CD14-positive monocyte (primary cell): ENCODE results near the gene GRIN2A. TPM values are rescaled to one million over a fixed set of nuclear protein-coding genes. Genes with fewer than 3 reads are reported as not detected.

ENCODE experiments used
- DNase-seq, 3 donors: peaks; one replicate each; pipeline ENCODE4 v3.0.0-alpha.2; 2011 to 2022
- H2AFZ ChIP-seq: 2 replicates; pipeline ENCODE4 v1.6.0; 2012; ENCODE audit warnings: mild to moderate bottlenecking, low read depth, low read length, inconsistent platforms; ENCODE audit not compliant: insufficient read depth, poor library complexity, severe bottlenecking
- H3K27ac ChIP-seq, 2 donors: 1 replicate in 1 of 2; 2 replicates in 1 of 2; pipeline ENCODE4 v1.5.1; 2012 to 2013; ENCODE audit warnings: low read length in 2 of 2, control low read depth in 1 of 2, inconsistent platforms in 1 of 2, low read depth in 1 of 2, mild to moderate bottlenecking in 1 of 2
- H3K27me3 ChIP-seq, 2 donors: one replicate each; pipeline versions ENCODE4 v1.6.0 to v1.6.1; 2011 to 2013; ENCODE audit warnings: low read length in 2 of 2; ENCODE audit not compliant: control insufficient read depth in 2 of 2, insufficient read depth in 2 of 2
- H3K36me3 ChIP-seq, 2 donors: replicated peaks in 1 of 2; 1 replicate in 1 of 2; 2 replicates in 1 of 2; pipeline versions ENCODE4 v1.5.1 to v1.6.1; 2012 to 2013; ENCODE audit warnings: low read length in 2 of 2, control low read depth in 1 of 2, inconsistent platforms in 1 of 2, mild to moderate bottlenecking in 1 of 2; ENCODE audit not compliant: insufficient read depth in 2 of 2, control insufficient read depth in 1 of 2
- H3K4me1 ChIP-seq, 2 donors: 1 replicate in 1 of 2; 2 replicates in 1 of 2; pipeline versions ENCODE4 v1.5.1 to v1.6.1; 2012 to 2013; ENCODE audit warnings: low read length in 2 of 2, control low read depth in 1 of 2, inconsistent platforms in 1 of 2, mild to moderate bottlenecking in 1 of 2, moderate library complexity in 1 of 2; ENCODE audit not compliant: insufficient read depth in 2 of 2, control insufficient read depth in 1 of 2
- H3K4me2 ChIP-seq: replicated peaks from 2 replicates; pipeline ENCODE3; 2012; ENCODE audit warnings: low read length, moderate library complexity, mild to moderate bottlenecking; ENCODE audit not compliant: poor library complexity, severe bottlenecking; ENCODE audit errors: extremely low read depth
- H3K4me3 ChIP-seq, 3 experiments: fragments of 200-600 bp in 1 of 3; sonication (generic) in 1 of 3; replicated peaks in 1 of 3; 1 replicate in 2 of 3; 2 replicates in 1 of 3; pipeline ENCODE4 v1.5.1; 2011 to 2013; ENCODE audit warnings: low read length in 3 of 3, mild to moderate bottlenecking in 3 of 3, control low read depth in 2 of 3, low read depth in 2 of 3, inconsistent platforms in 1 of 3, moderate library complexity in 1 of 3
- H3K79me2 ChIP-seq: 2 replicates; pipeline ENCODE4 v1.6.0; 2012; ENCODE audit warnings: mild to moderate bottlenecking, control low read depth, inconsistent platforms, low read length, moderate library complexity; ENCODE audit not compliant: insufficient read depth
- H3K9ac ChIP-seq: 2 replicates; pipeline ENCODE4 v1.6.0; 2017; ENCODE audit warnings: low read length, mild to moderate bottlenecking; ENCODE audit not compliant: insufficient read depth, poor library complexity, severe bottlenecking
- H3K9me3 ChIP-seq, 2 donors: replicated peaks in 1 of 2; 1 replicate in 1 of 2; 2 replicates in 1 of 2; pipeline versions ENCODE4 v1.5.1 to v1.6.1; 2012 to 2013; ENCODE audit warnings: low read length in 2 of 2, control low read depth in 1 of 2; ENCODE audit not compliant: control insufficient read depth in 1 of 2, insufficient read depth in 1 of 2
- H4K20me1 ChIP-seq: 2 replicates; pipeline ENCODE4 v1.6.0; 2012; ENCODE audit warnings: mild to moderate bottlenecking, low read length, control low read depth, moderate library complexity; ENCODE audit not compliant: insufficient read depth
- H3K27ac Mint-ChIP-seq, 7 donors: one replicate each; pipeline ENCODE4 v1.8.0; 2020; ENCODE audit warnings: mild to moderate bottlenecking in 7 of 7, mixed read lengths in 7 of 7, moderate library complexity in 6 of 7, inconsistent platforms in 2 of 7
- H3K27me3 Mint-ChIP-seq, 3 donors: one replicate each; pipeline ENCODE4 v1.8.0; 2021 to 2022; ENCODE audit warnings: low read depth in 3 of 3, mild to moderate bottlenecking in 3 of 3, mixed read lengths in 3 of 3, moderate library complexity in 3 of 3, inconsistent platforms in 1 of 3
- H3K36me3 Mint-ChIP-seq, 2 donors: one replicate each; pipeline ENCODE4 v1.8.0; 2020; ENCODE audit warnings: mixed read lengths in 2 of 2, inconsistent platforms in 1 of 2, mild to moderate bottlenecking in 1 of 2
- H3K4me1 Mint-ChIP-seq: one replicate; pipeline ENCODE4 v1.8.0; 2020; ENCODE audit warnings: mild to moderate bottlenecking, mixed read lengths
- H3K4me3 Mint-ChIP-seq, 2 donors: one replicate each; pipeline ENCODE4 v1.8.0; 2020; ENCODE audit warnings: mild to moderate bottlenecking in 2 of 2, mixed read lengths in 2 of 2, moderate library complexity in 1 of 2
- H3K9me3 Mint-ChIP-seq, 7 donors: one replicate each; pipeline ENCODE4 v1.8.0; 2020 to 2022; ENCODE audit warnings: mixed read lengths in 7 of 7, mild to moderate bottlenecking in 6 of 7, moderate library complexity in 6 of 7, inconsistent platforms in 2 of 7
- WGBS: methylation state at CpG from one replicate; pipeline ENCODE4 v1.1.5; 2013; ENCODE audit warnings: missing lambda C conversion rate; ENCODE audit not compliant: insufficient coverage; 5-methylcytosine and 5-hydroxymethylcytosine counted together
- intact Hi-C, 2 donors: fragments of 100-400 bp; cut with micrococcal nuclease; formaldehyde crosslinking; loops; one replicate each; pipeline versions ENCODE4 v1.15.0 to v1.15.1; 2023
- polyA plus RNA-seq, 3 donors: library from polyadenylated mRNA; depleted of rRNA in 1 of 3; unstranded in 2 of 3; stranded (reverse) in 1 of 3; fragments of 300-500 nt in 2 of 3; fragments of >200 nt in 1 of 3; fragmentation: Illumina TruSeq in 2 of 3; gene quantifications; 1 replicate in 2 of 3; 2 replicates in 1 of 3; pipeline ENCODE4 v1.2.3, GENCODE V29; 2012 to 2021
- TF ChIP-seq, protein P1 (sequence below): fragments of 200-600 bp; IDR thresholded peaks from one replicate; pipeline ENCODE4 v1.8.0; 2022; ENCODE audit warnings: antibody characterized with exemption, mild to moderate bottlenecking

GRIN2A gene
- polyA plus RNA-seq, 3 donors, result not detected

DNA sequence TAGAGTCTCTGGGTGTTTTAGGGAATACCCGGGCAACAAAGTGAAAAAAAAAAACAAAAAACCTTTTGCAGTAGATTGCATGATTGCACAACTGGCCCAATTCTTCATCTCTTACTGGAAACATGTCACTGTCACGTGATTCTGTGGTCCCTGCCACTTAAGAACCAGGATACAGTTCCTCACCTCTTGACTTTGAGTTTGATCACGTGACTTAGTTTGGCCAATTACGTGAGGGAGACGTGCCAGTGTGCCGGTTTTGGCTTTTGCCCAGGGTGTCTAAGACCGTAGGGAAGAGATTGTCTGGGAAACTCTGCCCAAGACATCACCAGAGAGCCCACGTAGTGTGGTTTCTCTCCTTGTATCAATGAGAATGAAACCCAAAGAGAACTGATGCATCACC lies 88.7 kb downstream of the GRIN2A start:
- H3K27ac Mint-ChIP-seq, result no peak overlapping the region
- WGBS, result 69% methylated on average over 5 of the region's 8 CpGs
- peaks cover 0 to 2% (median under 1%) of the 10 kb centered on the region in 3 donors for H3K27me3 Mint-ChIP-seq

DNA sequence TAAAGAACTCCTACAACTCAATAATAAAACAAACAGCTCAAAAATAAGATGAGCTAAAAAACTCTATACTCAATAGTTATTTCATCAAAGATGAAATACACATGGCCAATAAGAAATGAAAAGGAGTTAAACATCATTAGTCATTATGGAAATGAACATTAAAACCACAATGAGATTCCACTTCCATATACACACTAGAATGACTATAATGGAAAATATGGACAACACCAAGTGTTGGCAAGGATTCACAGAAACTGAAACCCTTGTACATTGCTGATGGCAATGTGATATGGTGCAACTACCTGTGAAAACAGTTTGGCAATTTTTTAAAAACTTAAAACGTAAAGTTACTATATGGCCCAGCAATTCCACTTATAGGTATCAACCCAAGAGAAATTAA lies 91.4 kb downstream of the GRIN2A start:
- H2AFZ ChIP-seq, result no peak overlapping the region
- H3K27me3 ChIP-seq, result no peaks in the 10 kb centered on the region
- TF ChIP-seq, protein P1, sequence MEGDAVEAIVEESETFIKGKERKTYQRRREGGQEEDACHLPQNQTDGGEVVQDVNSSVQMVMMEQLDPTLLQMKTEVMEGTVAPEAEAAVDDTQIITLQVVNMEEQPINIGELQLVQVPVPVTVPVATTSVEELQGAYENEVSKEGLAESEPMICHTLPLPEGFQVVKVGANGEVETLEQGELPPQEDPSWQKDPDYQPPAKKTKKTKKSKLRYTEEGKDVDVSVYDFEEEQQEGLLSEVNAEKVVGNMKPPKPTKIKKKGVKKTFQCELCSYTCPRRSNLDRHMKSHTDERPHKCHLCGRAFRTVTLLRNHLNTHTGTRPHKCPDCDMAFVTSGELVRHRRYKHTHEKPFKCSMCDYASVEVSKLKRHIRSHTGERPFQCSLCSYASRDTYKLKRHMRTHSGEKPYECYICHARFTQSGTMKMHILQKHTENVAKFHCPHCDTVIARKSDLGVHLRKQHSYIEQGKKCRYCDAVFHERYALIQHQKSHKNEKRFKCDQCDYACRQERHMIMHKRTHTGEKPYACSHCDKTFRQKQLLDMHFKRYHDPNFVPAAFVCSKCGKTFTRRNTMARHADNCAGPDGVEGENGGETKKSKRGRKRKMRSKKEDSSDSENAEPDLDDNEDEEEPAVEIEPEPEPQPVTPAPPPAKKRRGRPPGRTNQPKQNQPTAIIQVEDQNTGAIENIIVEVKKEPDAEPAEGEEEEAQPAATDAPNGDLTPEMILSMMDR, result no peak
- no peaks in the 10 kb centered on the region for H3K79me2 ChIP-seq
- no peaks in the 10 kb centered on the region for H3K36me3 ChIP-seq
- peaks cover 0 to 2% (median 0%) of the 10 kb centered on the region in 3 donors for H3K27me3 Mint-ChIP-seq
- H3K9me3 Mint-ChIP-seq, result peaks cover 0 to 8% (median 2%) of the 10 kb centered on the region in 7 donors
- intact Hi-C loops, result no loop called here
- H3K4me3 ChIP-seq, result no peak overlapping the region
- no peaks in the 10 kb centered on the region for H3K9me3 ChIP-seq
- H4K20me1 ChIP-seq, result no peaks in the 10 kb centered on the region
- H3K4me1 ChIP-seq, result no peaks in the 10 kb centered on the region
- H3K27ac Mint-ChIP-seq, result no peak overlapping the region
- H3K4me3 Mint-ChIP-seq, result no peak overlapping the region
- no peaks in the 10 kb centered on the region for H3K36me3 Mint-ChIP-seq
- H3K27ac ChIP-seq, result no peak overlapping the region
- no CpG with 5 or more reads among the region's 1 CpG for WGBS
- H3K4me2 ChIP-seq, result no peak overlapping the region
- H3K4me1 Mint-ChIP-seq, result no peaks in the 10 kb centered on the region
- DNase-seq, result no peak
- H3K9ac ChIP-seq, result no peak overlapping the region

More for the DNA sequence above, 88.7 kb downstream of the GRIN2A start:
- TF ChIP-seq, protein P1, result no peak
- Histone ChIP-seq H3K4me2 (no peak overlapping the region), H2AFZ (no peak overlapping the region), H3K4me3 (no peak overlapping the region), H3K9ac (no peak overlapping the region), H4K20me1 (no peaks in the 10 kb centered on the region), H3K36me3 (no peaks in the 10 kb centered on the region), H3K4me1 (no peaks in the 10 kb centered on the region), H3K9me3 (no peaks in the 10 kb centered on the region), H3K79me2 (no peaks in the 10 kb centered on the region), H3K27ac (no peak overlapping the region), H3K27me3 (no peaks in the 10 kb centered on the region)
- intact Hi-C loops, result no loop called here
- DNase-seq, result no peak
- Mint-ChIP-seq H3K9me3 (peaks cover 0 to 11% (median 5%) of the 10 kb centered on the region in 7 donors), H3K36me3 (no peaks in the 10 kb centered on the region), H3K4me3 (no peak overlapping the region), H3K4me1 (no peaks in the 10 kb centered on the region)
